Stimulated activated CD4-positive, alpha-beta T cell treated with anti-CD3 and anti-CD28 coated beads, Interleukin-15, amount 100 ng/mL, for 48 hours (primary cell): ENCODE data around the gene ELOA2.
"Not testable (repeated sequence)": the region's sequence is repeated elsewhere in the genome, so short reads cannot be mapped to it uniquely, and the experiment has no call there.

ENCODE experiments used
- DNase-seq, 2 donors: peaks; one replicate each; pipeline ENCODE4 v3.0.0-alpha.2; 2020; ENCODE audit warnings: low read depth in 2 of 2

Gene ELOA2

GRCh38 chr18:47022821-47023220, 12.6 kb downstream of the ELOA2 start:
- DNase-seq = not testable (repeated sequence)

DNA sequence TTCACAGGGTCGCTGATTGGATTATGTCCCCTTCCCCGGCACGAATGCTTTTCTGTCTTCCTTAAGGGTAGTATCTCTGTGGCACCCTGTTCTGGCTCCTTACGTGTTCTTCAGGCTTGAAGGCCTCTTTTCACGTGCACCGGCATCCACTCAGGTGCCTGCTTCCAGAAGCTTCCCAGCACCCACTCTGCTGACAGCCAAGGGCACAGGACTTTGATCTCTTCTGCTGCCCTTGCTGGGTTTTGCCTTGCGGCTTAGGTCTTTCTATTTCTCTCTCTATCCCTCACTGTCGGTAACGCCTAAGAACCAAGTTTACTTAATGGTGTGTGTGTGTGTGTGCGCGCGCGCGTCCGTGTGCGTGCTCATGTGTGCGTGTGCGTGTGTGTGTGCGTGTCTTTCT, 14.7 kb downstream of the ELOA2 start:
- DNase-seq = not testable (repeated sequence)

- DNase-seq = not testable (repeated sequence)
Measured at GRCh38 chr18:47019870-47020269, 15.6 kb downstream of the ELOA2 start.
